GM18507 (cell line): ENCODE data around the gene RNF123.

Source experiments
- DNase-seq: peaks from one replicate; pipeline ENCODE4 v3.0.0; 2011; ENCODE audit warnings: low read depth; ENCODE audit not compliant: insufficient read length; ENCODE audit errors: extremely low spot score
- FAIRE-seq: peaks from 2 replicates; lab custom pipeline; 2011; peaks lifted over from hg19 to GRCh38; lab: Jason Lieb, UNC

RNF123 gene

DNA sequence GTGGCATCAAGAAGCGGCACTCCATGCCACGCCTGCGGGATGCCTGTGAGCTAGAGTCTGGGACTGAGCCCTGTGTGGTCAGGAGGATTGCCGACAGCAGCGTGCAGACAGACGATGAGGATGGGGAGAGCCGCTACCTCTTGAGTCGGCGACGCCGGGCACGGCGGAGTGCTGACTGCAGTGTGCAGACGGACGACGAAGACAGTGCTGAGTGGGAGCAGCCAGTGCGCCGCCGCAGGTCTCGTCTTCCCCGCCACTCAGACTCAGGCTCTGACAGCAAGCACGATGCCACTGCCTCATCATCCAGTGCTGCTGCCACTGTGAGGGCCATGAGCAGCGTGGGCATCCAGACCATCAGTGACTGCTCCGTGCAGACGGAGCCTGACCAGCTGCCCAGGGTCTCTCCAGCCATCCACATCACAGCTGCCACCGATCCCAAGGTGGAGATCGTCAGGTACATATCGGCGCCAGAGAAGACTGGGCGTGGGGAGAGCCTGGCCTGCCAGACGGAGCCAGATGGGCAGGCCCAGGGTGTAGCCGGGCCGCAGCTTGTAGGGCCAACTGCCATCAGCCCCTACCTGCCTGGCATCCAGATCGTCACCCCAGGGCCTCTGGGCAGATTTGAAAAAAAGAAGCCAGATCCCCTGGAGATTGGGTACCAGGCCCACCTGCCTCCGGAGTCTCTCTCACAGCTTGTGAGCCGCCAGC is 32.0 kb upstream of the RNF123 start:
- FAIRE-seq (no peak), DNase-seq (no peak)

GRCh38 chr3:49658711-49659110 is 30.6 kb upstream of the RNF123 start:
- no peak for DNase-seq
- FAIRE-seq = no peak

- no peak for FAIRE-seq
- DNase-seq = no peak
Observed at GRCh38 chr3:49659756-49660155, 29.6 kb upstream of the RNF123 start.

DNA sequence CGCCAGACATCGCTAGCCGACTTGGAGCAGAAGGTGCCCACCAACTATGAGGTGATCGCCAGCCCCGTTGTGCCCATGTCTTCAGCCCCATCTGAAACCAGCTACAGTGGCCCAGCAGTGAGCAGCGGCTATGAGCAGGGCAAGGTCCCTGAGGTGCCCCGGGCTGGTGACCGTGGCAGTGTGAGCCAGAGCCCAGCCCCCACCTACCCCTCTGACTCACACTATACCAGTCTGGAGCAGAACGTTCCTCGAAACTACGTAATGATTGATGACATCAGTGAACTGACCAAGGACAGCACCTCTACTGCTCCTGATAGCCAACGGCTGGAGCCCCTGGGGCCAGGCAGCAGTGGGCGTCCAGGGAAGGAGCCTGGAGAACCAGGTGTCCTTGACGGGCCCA is 28.1 kb upstream of the RNF123 start:
- FAIRE-seq = no peak
- DNase-seq = no peak

DNA sequence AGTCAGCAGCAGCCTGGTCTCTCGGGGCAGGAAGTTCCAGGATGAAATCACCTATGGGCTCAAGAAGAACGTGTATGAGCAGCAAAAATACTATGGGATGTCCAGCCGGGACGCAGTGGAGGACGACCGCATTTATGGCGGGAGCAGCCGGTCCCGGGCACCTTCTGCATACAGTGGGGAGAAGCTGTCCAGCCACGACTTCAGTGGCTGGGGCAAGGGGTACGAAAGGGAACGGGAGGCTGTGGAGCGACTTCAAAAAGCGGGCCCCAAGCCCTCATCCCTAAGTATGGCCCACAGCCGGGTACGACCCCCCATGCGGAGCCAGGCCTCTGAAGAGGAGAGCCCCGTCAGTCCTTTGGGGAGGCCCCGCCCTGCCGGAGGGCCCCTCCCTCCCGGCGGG is 27.3 kb upstream of the RNF123 start:
- FAIRE-seq = no peak
- no peak for DNase-seq

DNA sequence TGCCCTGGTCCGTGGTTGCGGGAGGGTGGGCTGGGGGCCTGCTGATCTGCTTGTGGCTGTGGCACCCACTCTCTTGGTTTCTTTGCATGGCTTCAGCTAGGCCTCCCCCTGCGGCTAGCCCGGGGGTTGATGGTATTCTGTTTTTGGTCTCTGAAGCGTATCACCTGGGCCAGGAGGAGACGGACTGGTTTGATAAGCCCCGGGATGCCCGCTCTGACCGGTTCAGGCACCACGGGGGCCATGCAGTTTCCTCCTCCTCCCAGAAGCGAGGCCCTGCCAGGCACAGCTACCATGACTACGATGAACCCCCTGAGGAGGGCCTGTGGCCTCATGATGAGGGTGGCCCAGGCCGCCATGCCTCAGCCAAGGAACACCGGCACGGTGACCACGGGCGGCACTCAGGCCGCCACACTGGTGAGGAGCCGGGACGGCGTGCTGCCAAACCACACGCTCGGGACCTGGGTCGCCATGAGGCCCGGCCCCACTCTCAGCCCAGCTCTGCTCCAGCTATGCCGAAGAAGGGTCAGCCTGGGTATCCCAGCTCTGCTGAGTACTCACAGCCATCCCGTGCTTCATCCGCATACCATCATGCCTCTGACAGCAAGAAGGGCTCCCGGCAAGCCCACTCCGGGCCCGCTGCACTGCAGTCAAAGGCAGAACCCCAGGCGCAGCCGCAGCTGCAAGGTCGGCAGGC is 26.5 kb upstream of the RNF123 start:
- FAIRE-seq = no peak
- DNase-seq = no peak

GRCh38 chr3:49663831-49664230 is 25.5 kb upstream of the RNF123 start:
- DNase-seq (no peak), FAIRE-seq (no peak)

DNA sequence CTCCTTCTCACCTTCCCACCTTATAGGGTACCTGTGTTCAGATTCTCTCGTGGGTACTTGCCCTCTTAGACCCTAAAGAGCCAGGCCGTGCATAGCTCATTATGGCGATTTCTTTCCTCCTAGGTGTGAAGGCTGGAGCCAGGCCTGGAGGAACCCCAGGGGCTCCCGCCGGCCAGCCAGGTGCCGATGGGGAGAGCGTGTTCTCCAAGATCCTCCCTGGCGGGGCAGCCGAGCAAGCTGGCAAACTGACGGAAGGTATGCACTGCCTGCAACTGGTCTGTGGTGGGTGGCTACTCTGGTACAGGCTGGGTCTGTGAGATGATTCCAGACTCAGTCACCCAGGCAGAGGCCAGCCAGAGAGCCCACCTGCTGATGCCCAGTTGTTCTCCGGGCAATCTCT is 25.1 kb upstream of the RNF123 start:
- no peak for FAIRE-seq

GRCh38 chr3:49665822-49666519 is 23.4 kb upstream of the RNF123 start:
- no peak for FAIRE-seq

More for the DNA sequence above, 25.1 kb upstream of the RNF123 start:
- no peak for DNase-seq

DNA sequence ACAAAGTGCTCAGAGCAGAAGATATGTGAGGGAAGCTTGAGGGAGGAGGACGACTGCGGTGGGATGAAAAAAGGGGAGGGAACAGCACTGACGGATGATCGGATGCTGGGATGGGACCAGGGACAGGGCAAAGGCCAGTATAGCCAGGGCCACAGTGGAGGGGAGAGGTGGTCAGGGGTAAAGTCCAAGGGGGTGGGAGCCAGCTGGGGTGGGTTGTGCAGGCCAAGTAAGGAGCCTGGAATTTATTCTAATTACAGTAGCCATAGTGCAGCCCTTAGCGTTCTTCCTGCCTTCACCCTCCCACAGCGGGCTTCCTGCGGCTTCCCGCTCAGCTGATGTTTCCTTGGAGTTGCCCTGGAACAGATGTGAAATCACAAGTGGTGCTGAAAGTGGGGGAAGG is 22.8 kb upstream of the RNF123 start:
- no peak for FAIRE-seq
- no peak for DNase-seq

More at GRCh38 chr3:49665822-49666519, 23.4 kb upstream of the RNF123 start:
- DNase-seq = no peak

- FAIRE-seq (no peak), DNase-seq (no peak)
Observed at GRCh38 chr3:49667701-49668413, 21.5 kb upstream of the RNF123 start.

GRCh38 chr3:49668414-49668797 is 21.0 kb upstream of the RNF123 start:
- FAIRE-seq = no peak
- DNase-seq = no peak

DNA sequence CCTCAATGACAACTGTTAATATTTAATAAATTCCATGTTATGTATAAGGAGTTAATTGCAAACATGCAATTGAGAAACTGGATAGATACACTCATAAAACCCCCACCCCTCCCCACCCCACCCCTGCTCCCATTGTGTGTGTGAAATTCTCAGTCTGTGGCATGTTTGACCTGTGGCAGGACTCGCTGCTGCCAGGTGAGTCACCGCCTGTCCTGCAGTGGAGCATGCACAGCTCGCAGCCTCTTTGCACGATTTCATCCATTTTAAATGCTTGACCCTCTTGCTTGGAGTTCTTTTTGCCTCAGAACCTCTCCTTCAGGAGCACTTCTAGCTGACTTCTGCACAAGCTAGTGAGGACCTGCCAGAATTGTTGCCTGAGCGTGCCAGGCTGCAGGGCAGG is 20.5 kb upstream of the RNF123 start:
- DNase-seq (no peak), FAIRE-seq (no peak)

DNA sequence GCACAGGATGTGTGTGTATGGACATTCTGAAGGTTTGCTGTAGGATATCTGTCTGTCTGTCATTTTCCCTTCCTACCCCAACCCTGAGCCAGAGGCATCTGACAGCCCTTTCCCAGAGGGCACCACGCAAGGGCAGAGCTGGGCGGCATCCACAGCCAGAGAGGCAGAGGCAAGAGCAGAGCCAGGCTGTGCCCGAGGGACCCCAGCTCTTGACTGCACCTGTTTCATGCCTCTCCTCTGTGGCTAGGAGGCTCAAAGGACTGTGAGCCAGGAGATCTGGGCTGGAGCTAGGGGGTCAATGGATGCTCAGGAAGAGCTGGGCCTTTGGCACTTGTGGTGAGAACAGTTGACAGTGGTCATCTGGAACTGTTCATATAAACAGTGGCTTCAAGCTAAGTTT is 20.0 kb upstream of the RNF123 start:
- DNase-seq (no peak), FAIRE-seq (no peak)

- FAIRE-seq = no peak
Observed at GRCh38 chr3:49670940-49671290, 18.4 kb upstream of the RNF123 start.

GRCh38 chr3:49671291-49672288 is 17.8 kb upstream of the RNF123 start:
- peak; percentile 93 for FAIRE-seq
- peak; percentile 65 for DNase-seq

More at GRCh38 chr3:49670940-49671290, 18.4 kb upstream of the RNF123 start:
- no peak for DNase-seq

DNA sequence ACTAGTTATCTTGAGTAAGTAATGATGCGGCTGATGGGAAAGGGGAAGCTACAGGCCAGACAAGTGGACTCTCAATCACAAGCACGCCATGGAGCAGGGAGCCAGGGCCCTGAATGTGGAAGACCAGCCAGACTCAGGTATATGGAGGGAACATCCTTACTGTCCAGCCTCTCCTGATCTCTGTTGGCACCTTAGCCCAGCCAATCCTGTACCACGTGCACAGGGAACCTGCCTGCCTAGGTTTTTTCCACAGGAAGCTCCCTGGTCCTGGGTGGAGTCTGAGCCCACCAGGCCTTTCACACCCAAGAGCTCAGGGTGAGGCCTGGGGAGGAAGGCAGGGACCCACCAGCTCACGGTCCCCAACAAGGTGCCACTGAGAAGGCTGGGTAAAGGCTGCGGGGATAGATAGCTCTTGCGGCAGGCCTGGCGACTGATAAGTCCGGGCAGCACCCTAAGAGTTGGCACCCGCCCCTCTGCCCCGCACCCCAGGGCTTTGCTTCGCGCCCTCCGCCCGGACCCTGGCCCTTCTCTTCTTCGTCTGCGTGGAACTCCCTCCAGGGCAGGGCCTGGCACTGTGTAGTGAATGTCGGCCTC is 16.1 kb upstream of the RNF123 start:
- no peak for DNase-seq
- no peak for FAIRE-seq

GRCh38 chr3:49673715-49674496 is 15.5 kb upstream of the RNF123 start, which contains the start of gene APEH:
Gene APEH (plus strand): TSS chr3:49674351. CDS start chr3:49674402, 51 bp downstream.
- DNase-seq = peak; percentile 95
- peak; percentile 100 for FAIRE-seq
